ENCODE results near the gene UCHL1.
"Not testable (repeated sequence)": the region's sequence is repeated elsewhere in the genome, so short reads cannot be mapped to it uniquely, and the experiment has no call there.

UCHL1 gene

DNA sequence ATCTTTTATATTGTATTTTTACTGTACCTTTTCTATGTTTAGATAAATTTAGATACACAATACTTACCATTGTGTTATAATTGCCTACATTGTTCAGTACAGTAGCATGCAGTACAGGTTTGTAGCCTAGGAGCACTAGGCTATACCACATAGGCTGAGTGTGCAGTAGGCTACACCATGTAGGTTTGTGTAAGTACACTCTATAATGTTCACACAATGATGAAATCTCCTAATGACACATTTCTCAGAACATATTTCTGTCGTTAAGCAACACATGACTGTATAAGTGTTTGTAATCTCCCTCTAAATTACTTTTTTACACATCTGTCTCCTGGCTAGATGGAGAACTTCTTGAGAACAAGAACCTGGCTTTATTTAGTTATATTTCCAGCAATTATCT, 40.3 kb downstream of the UCHL1 start:
- no peak for DNase-seq

GRCh38 chr4:41297832-41298231, 41.1 kb downstream of the UCHL1 start:
- no peak for DNase-seq

GRCh38 chr4:41299486-41299885, 42.8 kb downstream of the UCHL1 start:
- DNase-seq, result no peak

GRCh38 chr4:41301137-41301536, 44.4 kb downstream of the UCHL1 start:
- DNase-seq, result no peak

DNA sequence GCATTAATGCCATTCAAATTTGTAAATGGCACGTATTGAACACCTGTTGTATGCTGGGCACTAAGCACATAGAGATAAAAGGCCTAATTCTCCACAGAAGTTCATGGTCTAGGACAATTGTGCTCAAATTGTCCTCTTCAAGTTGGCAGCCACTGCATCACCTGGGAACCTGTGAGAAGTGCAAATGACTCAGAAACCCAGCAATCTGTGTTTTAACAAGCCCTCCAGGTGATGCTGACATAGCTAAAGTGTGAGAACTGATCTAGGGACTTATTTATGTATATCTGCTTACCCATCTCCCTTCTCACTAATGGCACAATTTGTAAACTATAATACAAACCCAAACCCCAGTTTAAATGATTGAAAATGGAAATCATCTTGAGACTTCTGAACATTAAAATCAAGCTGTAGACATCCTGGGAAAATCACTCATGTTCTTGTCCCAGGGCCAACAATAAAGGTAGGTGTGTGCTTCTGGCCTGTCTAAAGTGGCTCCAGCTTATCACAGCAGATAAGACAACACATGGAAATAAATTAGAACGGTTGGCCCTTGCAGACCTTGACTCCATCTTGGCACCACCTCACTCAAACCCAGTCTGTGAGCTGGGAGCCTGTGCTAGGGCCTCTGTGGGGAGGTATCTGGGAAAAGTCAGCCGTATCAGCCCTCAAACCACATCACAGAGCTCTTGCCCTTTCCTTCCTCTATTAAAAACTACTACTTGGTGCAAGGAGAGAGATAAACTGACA, 46.8 kb downstream of the UCHL1 start:
- DNase-seq, result no peak

GRCh38 chr4:41304221-41304620, 47.5 kb downstream of the UCHL1 start:
- DNase-seq, result no peak

DNA sequence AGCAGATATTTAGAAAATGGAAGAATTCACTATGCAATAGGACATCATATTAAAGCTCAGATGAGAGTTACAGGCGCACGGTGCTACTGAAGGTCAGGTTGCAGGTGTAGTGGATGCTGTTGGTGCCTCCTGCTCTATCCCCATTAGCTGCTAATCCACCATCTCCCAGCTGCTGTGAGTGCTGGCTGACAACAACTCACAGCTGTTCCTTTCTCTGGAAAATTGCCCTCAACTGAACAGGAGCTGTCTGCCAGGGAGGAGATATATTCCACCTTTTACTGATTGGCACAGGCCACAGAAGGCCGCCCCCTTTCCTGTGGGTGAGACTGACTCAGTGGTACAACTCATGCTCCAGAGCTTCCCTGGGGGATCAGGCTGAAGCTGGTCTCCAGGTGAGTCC, 48.7 kb downstream of the UCHL1 start:
- DNase-seq, result no peak

DNA sequence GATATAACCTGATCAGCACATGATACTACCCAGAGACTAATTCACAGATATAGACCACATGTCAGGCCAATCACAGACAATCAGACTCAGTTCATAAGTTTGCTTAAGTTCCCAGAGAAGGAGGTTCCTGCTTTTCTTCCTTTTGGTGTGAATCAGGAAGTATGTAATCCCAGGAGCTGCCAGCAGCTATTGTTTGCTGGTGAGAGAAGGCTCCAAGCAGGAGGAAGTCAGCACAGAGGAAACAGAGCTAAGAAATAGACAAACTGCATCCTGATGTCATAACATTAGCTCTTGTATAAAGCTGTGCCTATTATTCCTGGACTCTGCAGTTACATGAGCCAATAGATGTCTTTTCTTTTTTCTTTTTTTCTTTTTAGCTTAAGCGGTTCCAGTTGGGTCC, 50.9 kb downstream of the UCHL1 start:
- DNase-seq, result no peak

DNA sequence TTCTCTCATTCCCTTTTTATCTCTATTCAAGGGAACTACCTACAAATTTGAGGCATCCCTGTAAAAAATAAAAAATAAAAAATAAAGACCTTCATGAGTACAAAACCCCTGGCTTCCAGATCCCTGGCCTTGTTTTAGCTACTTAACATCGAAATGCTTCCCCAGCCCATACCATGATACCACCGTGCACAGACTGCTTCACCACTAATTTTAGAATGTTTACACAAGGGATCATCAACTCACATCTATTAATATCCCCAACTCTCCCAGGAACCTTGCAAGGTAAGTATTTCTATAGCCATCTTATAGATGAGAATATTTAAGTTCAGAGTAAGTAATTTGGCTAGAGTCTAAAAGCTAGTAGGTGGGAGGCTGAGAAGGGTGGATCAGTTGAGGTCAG, 51.7 kb downstream of the UCHL1 start:
- DNase-seq, result no peak

- not testable (repeated sequence) for DNase-seq
Observed at GRCh38 chr4:41315426-41315825, 58.7 kb downstream of the UCHL1 start.

- no peak for DNase-seq
Observed at GRCh38 chr4:41315862-41316261, 59.1 kb downstream of the UCHL1 start.
